HG02623 (cell line): ENCODE results near the gene NR6A1.

ENCODE experiments used
- ATAC-seq: cut with Tn5 transposase; IDR thresholded peaks from one replicate; pipeline ENCODE4 v1.9.1; 2021; ENCODE audit warnings: moderate library complexity; ENCODE audit not compliant: unreplicated experiment

The NR6A1 gene

GRCh38 chr9:124507880-124508423 is 263.2 kb downstream of the NR6A1 start:
- ATAC-seq: no peak

GRCh38 chr9:124506931-124507879 is 263.9 kb downstream of the NR6A1 start, which contains the start of gene NR5A1:
Gene NR5A1, minus strand, starts transcription at chr9:124507399. Its CDS starts 4,004 bp downstream, at chr9:124503395.
- ATAC-seq: no peak

- ATAC-seq: no peak
Measured at GRCh38 chr9:124506433-124506832, 264.7 kb downstream of the NR6A1 start.

- ATAC-seq: no peak
Measured at GRCh38 chr9:124505901-124506346, 265.2 kb downstream of the NR6A1 start.

- no peak for ATAC-seq
Measured at GRCh38 chr9:124505006-124505900, 265.9 kb downstream of the NR6A1 start.

- no peak for ATAC-seq
Measured at GRCh38 chr9:124504530-124505005, 266.5 kb downstream of the NR6A1 start.

GRCh38 chr9:124503713-124504529 is 267.2 kb downstream of the NR6A1 start:
- no peak for ATAC-seq

- ATAC-seq: no peak
Measured at GRCh38 chr9:124502711-124503702, 268.1 kb downstream of the NR6A1 start.

- ATAC-seq: no peak
Measured at GRCh38 chr9:124501771-124502320, 269.3 kb downstream of the NR6A1 start.

GRCh38 chr9:124500796-124501611 is 270.1 kb downstream of the NR6A1 start:
- ATAC-seq: no peak

GRCh38 chr9:124500028-124500795 is 270.9 kb downstream of the NR6A1 start:
- no peak for ATAC-seq

GRCh38 chr9:124499216-124499615 is 271.9 kb downstream of the NR6A1 start:
- no peak for ATAC-seq

- no peak for ATAC-seq
Measured at GRCh38 chr9:124498499-124499146, 272.5 kb downstream of the NR6A1 start.

- no peak for ATAC-seq
Measured at GRCh38 chr9:124498040-124498439, 273.1 kb downstream of the NR6A1 start.

GRCh38 chr9:124497441-124497840 is 273.7 kb downstream of the NR6A1 start:
- ATAC-seq: no peak

- no peak for ATAC-seq
Measured at GRCh38 chr9:124496463-124496862, 274.6 kb downstream of the NR6A1 start.

GRCh38 chr9:124496075-124496449 is 275.0 kb downstream of the NR6A1 start:
- ATAC-seq: no peak
